Measurements from ENCODE around the gene FBXL17. TPM values are rescaled to one million over a fixed set of nuclear protein-coding genes. Genes with fewer than 3 reads are reported as not detected.

The FBXL17 gene
- total and polyA plus RNA-seq, 2 of the 13 experiments (the other 11 are each of a cell fraction or from before 2014, with no cell fraction given), result 3.0 to 7.9 TPM

DNA sequence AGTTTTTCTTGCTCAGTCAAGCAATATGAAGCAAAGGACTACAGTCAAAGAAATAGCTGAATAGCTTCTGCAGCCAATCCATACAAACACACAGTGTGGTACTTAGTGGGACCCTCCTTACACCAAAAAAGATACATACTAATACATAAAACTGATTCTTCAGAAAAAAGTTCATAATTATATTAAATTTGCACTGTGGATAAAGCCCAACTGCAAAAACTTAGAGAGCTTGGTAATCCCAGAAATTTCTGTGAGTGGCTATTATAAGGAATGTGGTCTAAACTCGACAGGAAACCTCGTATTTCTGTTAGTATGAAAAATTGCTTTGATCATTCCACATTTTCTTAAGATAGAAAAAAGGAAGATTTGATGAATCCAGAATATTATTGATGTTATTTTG, 245.4 kb downstream of the FBXL17 start:
- in situ Hi-C loops (cut with HindIII; ENCODE audit: extremely low pct_ligation_motif_present, low pct_unique_long_range_greater_than_20kb), result no loop called here
- Histone ChIP-seq H2AFZ (ENCODE audit: low read length) (no peak overlapping the region), H3K79me2 (ENCODE audit: insufficient read depth, low read length) (no peaks in the 10 kb centered on the region), H3K27ac (ENCODE audit: extremely low read length, insufficient read depth, low read length) (no peak overlapping the region), H3K9ac (ENCODE audit: insufficient read depth, low read depth, low read length) (no peak overlapping the region), H3K9me3 (ENCODE audit: low read length) (no peaks in the 10 kb centered on the region), H3K4me3 (replicated peaks in 1 of 3; ENCODE audit: insufficient read depth in 1 of 3, low read depth in 2 of 3, low read length in 3 of 3) (no peak overlapping the region), H3K4me2 (ENCODE audit: low read depth, low read length) (no peak overlapping the region), H3K4me1 (ENCODE audit: insufficient read depth, low read length) (no peaks in the 10 kb centered on the region), H3K27me3 (ENCODE audit: control insufficient read depth in 1 of 2, insufficient read depth in 2 of 2, low read length in 2 of 2) (no peaks in the 10 kb centered on the region), H3K36me3 (replicated peaks in 1 of 2; ENCODE audit: control insufficient read depth in 1 of 2, insufficient read depth in 2 of 2, low read length in 2 of 2) (no peaks in the 10 kb centered on the region), H4K20me1 (ENCODE audit: insufficient read depth, low read length) (no peaks in the 10 kb centered on the region)
- intact Hi-C loops (cut with micrococcal nuclease; ENCODE audit: unreplicated experiment), result no loop called here
- POLR2A ChIA-PET, result no interaction called here
- CTCF ChIA-PET (ENCODE audit: low intra/inter-chr PET ratio, low total read pairs), result no interaction called here
- TF ChIP-seq KDM3A (CRISPR knock-in tag; IDR thresholded peaks at IDR 0.05; ENCODE audit: low read depth) (no peak), HNRNPUL1 (IDR thresholded peaks at IDR 0.05; ENCODE audit: low read depth, low read length) (no peak), ZNF629 (CRISPR knock-in tag; conservative IDR thresholded peaks at IDR 0.05) (no peak), MAFG (CRISPR knock-in tag; IDR thresholded peaks at IDR 0.05) (no peak), ZNF703 (CRISPR knock-in tag; IDR thresholded peaks at IDR 0.05; ENCODE audit: borderline replicate concordance) (no peak), ATRX (CRISPR knock-in tag; IDR thresholded peaks at IDR 0.05; ENCODE audit: borderline replicate concordance) (no peak), SOX13 (IDR thresholded peaks at IDR 0.05) (no peak), SOX13 (CRISPR knock-in tag; conservative IDR thresholded peaks at IDR 0.05 in 1 of 2, IDR thresholded peaks at IDR 0.05 in 1 of 2) (no peak), TARDBP (CRISPR knock-in tag; IDR thresholded peaks at IDR 0.05) (no peak), RFXAP (CRISPR knock-in tag; IDR thresholded peaks at IDR 0.05; ENCODE audit: borderline replicate concordance) (no peak), ZNF772 (CRISPR knock-in tag; IDR thresholded peaks at IDR 0.05) (no peak)
- TF ChIP-seq, protein P1, sequence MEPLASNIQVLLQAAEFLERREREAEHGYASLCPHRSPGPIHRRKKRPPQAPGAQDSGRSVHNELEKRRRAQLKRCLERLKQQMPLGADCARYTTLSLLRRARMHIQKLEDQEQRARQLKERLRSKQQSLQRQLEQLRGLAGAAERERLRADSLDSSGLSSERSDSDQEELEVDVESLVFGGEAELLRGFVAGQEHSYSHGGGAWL (CRISPR knock-in tag; IDR thresholded peaks at IDR 0.05), result no peak
- DNase-seq (ENCODE audit: low spot score), result no peak
- ATAC-seq, result no peak
- 82% methylated on average over 2 of the region's 2 CpGs for WGBS (ENCODE audit: low lambda C conversion rate)
- no TSS peak for BruUV-seq (replicated peaks)
- FAIRE-seq, result no peak
